Measurements from ENCODE around the gene ACAA1.
"Not testable (repeated sequence)": the region's sequence is repeated elsewhere in the genome, so short reads cannot be mapped to it uniquely, and the experiment has no call there.

Gene ACAA1

DNA sequence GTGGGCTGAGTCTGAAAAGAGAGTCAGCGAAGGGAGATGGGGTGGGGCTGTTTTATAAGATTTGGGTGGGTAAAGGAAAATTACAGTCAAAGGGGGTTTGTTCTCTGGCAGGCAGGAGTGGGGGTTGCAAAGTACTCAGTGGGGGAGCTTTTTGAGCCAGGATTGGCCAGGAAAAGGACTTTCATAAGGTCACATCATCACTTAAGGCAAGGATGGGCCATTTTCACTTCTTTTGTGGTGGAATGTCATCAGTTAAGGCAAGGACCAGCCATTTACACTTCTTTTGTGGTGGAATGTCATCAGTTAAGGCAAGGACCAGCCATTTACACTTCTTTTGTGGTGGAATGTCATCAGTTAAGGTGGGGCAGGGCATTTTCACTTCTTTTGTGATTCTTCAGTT is 53.7 kb downstream of the ACAA1 start:
- not testable (repeated sequence) for H3K36me3 ChIP-seq (ENCODE audit: control insufficient read depth, insufficient read depth, low read length); H3K9ac ChIP-seq (ENCODE audit: low read length); H3K27me3 ChIP-seq (ENCODE audit: control insufficient read depth, insufficient read depth, low read length); H3K4me3 ChIP-seq (ENCODE audit: low read length); H3K27ac ChIP-seq (ENCODE audit: low read depth, low read length); H3K4me1 ChIP-seq (ENCODE audit: control insufficient read depth, insufficient read depth, low read length)

- H3K9ac ChIP-seq (ENCODE audit: low read length); H3K4me3 ChIP-seq (ENCODE audit: low read length); H3K27me3 ChIP-seq (ENCODE audit: control insufficient read depth, insufficient read depth, low read length); H3K27ac ChIP-seq (ENCODE audit: low read depth, low read length); H3K36me3 ChIP-seq (ENCODE audit: control insufficient read depth, insufficient read depth, low read length); H3K4me1 ChIP-seq (ENCODE audit: control insufficient read depth, insufficient read depth, low read length): not testable (repeated sequence)
Observed at GRCh38 chr3:38082296-38082695, 54.6 kb downstream of the ACAA1 start.

DNA sequence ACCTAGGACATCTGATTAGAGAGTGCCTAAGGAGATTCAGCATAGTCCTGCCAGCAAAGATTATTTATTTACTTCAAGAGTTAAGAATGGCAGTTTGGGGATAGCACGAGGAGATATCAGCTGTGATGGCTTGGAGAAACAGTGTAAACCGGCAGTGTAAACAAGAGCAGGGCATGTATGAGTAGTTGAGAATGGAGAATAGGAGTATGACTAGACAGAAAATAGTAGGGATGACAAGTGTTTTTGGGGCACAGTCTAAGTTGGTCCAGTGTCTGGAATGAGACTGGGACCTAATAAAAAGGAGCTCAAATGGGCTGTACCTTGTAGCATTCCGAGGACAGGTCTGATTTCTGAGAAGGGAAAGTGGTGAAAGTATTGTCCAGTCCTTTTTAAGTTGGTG is 59.9 kb downstream of the ACAA1 start:
- H3K9ac ChIP-seq (ENCODE audit: low read length); H3K27ac ChIP-seq (ENCODE audit: low read depth, low read length); H3K4me1 ChIP-seq (ENCODE audit: control insufficient read depth, insufficient read depth, low read length); H3K4me3 ChIP-seq (ENCODE audit: low read length); H3K36me3 ChIP-seq (ENCODE audit: control insufficient read depth, insufficient read depth, low read length); H3K27me3 ChIP-seq (ENCODE audit: control insufficient read depth, insufficient read depth, low read length): not testable (repeated sequence)

Measured in rectal smooth muscle tissue (tissue), 1 donor.